ENCODE data around the gene PLCG2. TPM values are rescaled to one million over a fixed set of nuclear protein-coding genes. Genes with fewer than 3 reads are reported as not detected.

The PLCG2 gene
- polyA plus RNA-seq, 1 experiment: 0.22 TPM

DNA sequence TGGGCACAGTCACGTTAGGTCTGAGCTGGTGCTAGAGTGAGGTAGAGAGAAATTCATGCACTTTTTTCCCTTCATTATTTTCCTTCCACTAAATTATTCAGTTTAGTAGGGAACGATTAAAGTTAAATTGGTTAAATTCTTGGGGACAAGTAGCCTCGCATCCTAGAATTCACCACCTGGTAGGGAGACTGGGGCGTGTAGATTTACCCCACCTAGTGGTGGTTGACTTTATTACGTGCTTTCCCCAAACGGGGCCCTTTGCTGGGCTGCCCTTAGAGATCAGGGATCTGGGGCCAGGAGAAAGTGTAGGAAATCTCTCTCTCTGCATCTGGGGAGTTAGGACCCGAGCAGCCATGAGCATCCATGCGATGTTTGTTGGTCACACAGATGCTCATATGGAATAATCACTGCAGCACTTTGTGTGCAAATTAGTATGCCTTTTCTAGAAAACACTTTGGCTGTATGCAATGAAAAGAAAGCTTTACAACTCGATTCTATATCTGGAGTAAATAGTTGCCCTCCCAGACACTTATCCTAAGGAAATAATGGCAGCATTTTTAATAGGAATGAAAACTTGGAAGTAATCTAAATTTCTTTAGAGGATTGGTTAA is 107.0 kb downstream of the PLCG2 start:
- DNase-seq (ENCODE audit: low read depth): no peak
- ChIA-PET CTCF (interaction anchor here (0.9 to 2.9 kb wide), 15 partner anchors 9 to 378 kb away, joined by 3 to 33 read pairs (median 5); no protein-coding TSS in a partner anchor), POLR2A (no interaction called here)

DNA sequence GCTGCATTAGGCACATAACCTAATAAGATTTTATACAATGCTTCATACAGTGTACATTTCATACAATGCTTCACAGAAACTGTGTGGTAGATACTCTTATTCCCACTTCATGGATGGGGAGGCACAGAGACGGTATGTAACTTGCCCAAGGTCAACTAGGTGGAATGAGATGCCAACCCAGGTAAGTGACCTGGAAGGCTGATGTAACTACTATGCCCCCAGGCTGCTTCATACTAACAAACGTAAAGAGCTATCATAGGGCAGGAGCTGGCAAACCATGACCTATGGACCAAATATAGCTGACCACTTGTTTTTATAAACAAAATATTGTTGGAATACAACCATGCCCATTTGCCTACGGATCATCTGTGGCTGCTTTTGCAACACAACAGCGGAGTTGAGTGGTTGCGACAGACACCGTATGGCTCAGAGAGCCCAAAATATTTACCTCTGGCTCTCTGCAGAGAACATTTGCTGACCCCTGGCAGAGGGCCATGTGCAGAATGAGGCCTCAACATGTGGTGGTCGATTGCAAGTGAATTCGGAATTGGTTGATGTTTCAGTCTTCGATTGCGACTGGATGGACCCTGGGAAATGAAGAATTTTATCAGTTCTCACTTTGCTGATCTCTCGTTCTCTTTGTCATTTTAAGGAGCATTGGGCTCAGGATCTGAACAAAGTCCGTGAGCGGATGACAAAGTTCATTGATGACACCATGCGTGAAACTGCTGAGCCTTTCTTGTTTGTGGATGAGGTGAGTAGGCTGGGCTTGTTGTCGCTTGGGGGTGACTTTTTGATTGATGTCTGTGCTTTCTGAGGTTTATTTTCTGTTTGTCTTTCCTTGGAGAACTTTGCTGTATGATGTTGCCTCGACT is 109.7 kb downstream of the PLCG2 start:
- DNase-seq (ENCODE audit: low read depth): no peak
- TF ChIP-seq, protein P1, sequence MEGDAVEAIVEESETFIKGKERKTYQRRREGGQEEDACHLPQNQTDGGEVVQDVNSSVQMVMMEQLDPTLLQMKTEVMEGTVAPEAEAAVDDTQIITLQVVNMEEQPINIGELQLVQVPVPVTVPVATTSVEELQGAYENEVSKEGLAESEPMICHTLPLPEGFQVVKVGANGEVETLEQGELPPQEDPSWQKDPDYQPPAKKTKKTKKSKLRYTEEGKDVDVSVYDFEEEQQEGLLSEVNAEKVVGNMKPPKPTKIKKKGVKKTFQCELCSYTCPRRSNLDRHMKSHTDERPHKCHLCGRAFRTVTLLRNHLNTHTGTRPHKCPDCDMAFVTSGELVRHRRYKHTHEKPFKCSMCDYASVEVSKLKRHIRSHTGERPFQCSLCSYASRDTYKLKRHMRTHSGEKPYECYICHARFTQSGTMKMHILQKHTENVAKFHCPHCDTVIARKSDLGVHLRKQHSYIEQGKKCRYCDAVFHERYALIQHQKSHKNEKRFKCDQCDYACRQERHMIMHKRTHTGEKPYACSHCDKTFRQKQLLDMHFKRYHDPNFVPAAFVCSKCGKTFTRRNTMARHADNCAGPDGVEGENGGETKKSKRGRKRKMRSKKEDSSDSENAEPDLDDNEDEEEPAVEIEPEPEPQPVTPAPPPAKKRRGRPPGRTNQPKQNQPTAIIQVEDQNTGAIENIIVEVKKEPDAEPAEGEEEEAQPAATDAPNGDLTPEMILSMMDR (IDR thresholded peaks at IDR 0.05; ENCODE audit: insufficient read depth, low read depth, low read length): no peak
- Histone ChIP-seq H3K4me3 (ENCODE audit: low read depth, low read length) (no peak overlapping the region), H3K27me3 (ENCODE audit: control insufficient read depth, insufficient read depth, low read length) (no peaks in the 10 kb centered on the region; the same call in 1 of the 2 replicates), H3K36me3 (ENCODE audit: control insufficient read depth, insufficient read depth, low read length) (no peaks in the 10 kb centered on the region)
- ChIA-PET POLR2A (no interaction called here), CTCF (interaction anchor here (0.6 to 4.4 kb wide), 13 partner anchors 9 to 774 kb away, joined by 3 to 25 read pairs (median 4); partner anchors contain the start of gene HSD17B2)

More for the DNA sequence above, 107.0 kb downstream of the PLCG2 start:
- Histone ChIP-seq H3K27me3 (ENCODE audit: control insufficient read depth, insufficient read depth, low read length) (no peaks in the 10 kb centered on the region; the same call in 1 of the 2 replicates), H3K36me3 (ENCODE audit: control insufficient read depth, insufficient read depth, low read length) (no peaks in the 10 kb centered on the region), H3K4me3 (ENCODE audit: low read depth, low read length) (no peak overlapping the region)
- TF ChIP-seq, protein P1 (IDR thresholded peaks at IDR 0.05; ENCODE audit: insufficient read depth, low read depth, low read length): peak; percentile 75

DNA sequence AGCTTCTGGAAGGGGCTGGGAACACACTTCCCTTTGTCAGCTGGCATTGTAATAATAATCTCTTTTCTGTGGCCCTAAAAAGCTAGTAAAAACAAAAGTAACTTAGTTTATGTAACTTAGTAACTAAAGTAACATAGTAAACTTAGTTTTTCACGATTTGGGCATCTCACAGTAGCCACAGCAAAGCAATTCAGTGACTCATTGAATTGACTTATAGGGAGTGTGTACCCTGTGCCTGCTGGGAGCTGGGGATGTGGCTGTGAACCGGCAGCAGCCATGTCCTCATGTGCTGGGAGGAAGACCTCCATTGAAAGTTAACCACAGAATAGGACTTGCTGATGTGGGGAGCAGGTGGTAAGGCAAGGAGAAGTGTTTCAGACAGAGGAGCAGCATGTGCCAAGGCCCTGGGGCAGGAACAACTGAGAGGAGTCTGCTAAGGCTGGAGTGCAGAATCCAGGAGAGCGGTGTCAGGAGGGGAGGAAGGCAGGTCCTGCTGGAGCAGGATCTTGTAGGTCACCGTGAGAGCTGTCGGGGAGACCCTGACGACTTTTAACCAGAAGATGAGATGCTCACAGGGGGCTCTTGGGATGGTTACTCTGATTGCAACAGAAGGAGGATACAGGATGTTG is 112.8 kb downstream of the PLCG2 start:
- Histone ChIP-seq H3K36me3 (ENCODE audit: control insufficient read depth, insufficient read depth, low read length) (no peaks in the 10 kb centered on the region), H3K27me3 (ENCODE audit: control insufficient read depth, insufficient read depth, low read length) (no peaks in the 10 kb centered on the region), H3K4me3 (ENCODE audit: low read depth, low read length) (no peak overlapping the region)
- TF ChIP-seq, protein P1 (IDR thresholded peaks at IDR 0.05; ENCODE audit: insufficient read depth, low read depth, low read length): no peak
- CTCF ChIA-PET: interaction anchor here (0.5 to 4.4 kb wide), 9 partner anchors 9 to 756 kb away, joined by 3 to 25 read pairs (median 3); no protein-coding TSS in a partner anchor
- POLR2A ChIA-PET: no interaction called here
- no peak for DNase-seq (ENCODE audit: low read depth)

DNA sequence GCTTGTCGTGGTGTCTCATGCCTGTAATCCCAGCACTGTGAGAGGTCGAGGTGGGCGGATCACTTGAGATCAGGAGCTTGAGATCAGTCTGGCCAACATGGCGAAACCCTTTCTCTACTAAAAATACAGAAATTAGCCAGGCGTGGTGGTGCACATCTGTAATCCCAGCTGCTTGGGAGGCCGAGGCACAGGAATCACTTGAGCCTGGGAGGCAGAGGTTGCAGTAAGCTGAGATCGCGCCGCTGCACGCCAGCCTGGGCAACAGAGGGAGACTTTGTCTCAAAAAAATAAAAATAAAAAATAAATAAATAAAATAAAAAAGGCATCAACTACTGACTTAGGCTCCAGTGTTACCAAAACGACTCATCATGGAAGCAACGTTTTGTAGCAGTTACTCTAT is 115.5 kb downstream of the PLCG2 start:
- no peak for DNase-seq (ENCODE audit: low read depth)
- CTCF ChIA-PET: interaction anchor here (0.8 to 2.3 kb wide), 3 partner anchors 9 to 10 kb away, joined by 3 to 9 read pairs (median 3); no protein-coding TSS in a partner anchor
- POLR2A ChIA-PET: no interaction called here
- TF ChIP-seq, protein P1 (IDR thresholded peaks at IDR 0.05; ENCODE audit: insufficient read depth, low read depth, low read length): no peak
- no peaks in the 10 kb centered on the region for H3K27me3 ChIP-seq (ENCODE audit: control insufficient read depth, insufficient read depth, low read length)
- no peaks in the 10 kb centered on the region for H3K36me3 ChIP-seq (ENCODE audit: control insufficient read depth, insufficient read depth, low read length)
- no peak overlapping the region for H3K4me3 ChIP-seq (ENCODE audit: low read depth, low read length)
